GM12875 (cell line): ENCODE measurements around the gene C1orf105.
"Not testable (repeated sequence)": the region's sequence is repeated elsewhere in the genome, so short reads cannot be mapped to it uniquely, and the experiment has no call there.

Experiments
- H3K4me3 ChIP-seq: one replicate; pipeline ENCODE4 v1.5.1; 2011; ENCODE audit warnings: low read depth, low read length, control low read depth
- CTCF ChIP-seq: IDR thresholded peaks from 2 replicates; pipeline ENCODE4 v1.5.1; 2011; ENCODE audit warnings: low read depth, mild to moderate bottlenecking, control low read depth, inconsistent platforms, low read length, moderate library complexity, borderline replicate concordance; ENCODE audit not compliant: insufficient read depth

The C1orf105 gene

GRCh38 chr1:172423336-172423735 lies 2.9 kb downstream of the C1orf105 start:
- no peak for TF ChIP-seq CTCF
- no peak overlapping the region for H3K4me3 ChIP-seq

GRCh38 chr1:172425339-172425738 lies 4.9 kb downstream of the C1orf105 start:
- no peak for TF ChIP-seq CTCF
- no peak overlapping the region for H3K4me3 ChIP-seq

GRCh38 chr1:172427191-172427590 lies 6.7 kb downstream of the C1orf105 start:
- no peak overlapping the region for H3K4me3 ChIP-seq
- TF ChIP-seq CTCF: no peak

GRCh38 chr1:172429331-172430127 lies 9.0 kb downstream of the C1orf105 start:
- no peak overlapping the region for H3K4me3 ChIP-seq
- TF ChIP-seq CTCF: peak; percentile 44; the same call in 1 of the 2 replicates

- no peak overlapping the region for H3K4me3 ChIP-seq
- TF ChIP-seq CTCF: no peak
Measured at GRCh38 chr1:172430128-172430454, 9.6 kb downstream of the C1orf105 start.

GRCh38 chr1:172431204-172431603 lies 10.7 kb downstream of the C1orf105 start:
- H3K4me3 ChIP-seq: no peak overlapping the region
- TF ChIP-seq CTCF: no peak

GRCh38 chr1:172431721-172432192 lies 11.3 kb downstream of the C1orf105 start:
- H3K4me3 ChIP-seq: no peak overlapping the region
- no peak for TF ChIP-seq CTCF

GRCh38 chr1:172437183-172437582 lies 16.7 kb downstream of the C1orf105 start:
- not testable (repeated sequence) for H3K4me3 ChIP-seq
